22Rv1 (cell line): ENCODE data around the gene NOL4L.

Experiments
- CTCF ChIP-seq: fragments of 450-650 bp; IDR thresholded peaks from 2 replicates; pipeline ENCODE4 v1.5.1; 2017; ENCODE audit warnings: mild to moderate bottlenecking
- ZFX ChIP-seq: fragments of 450-650 bp; IDR thresholded peaks from 2 replicates; pipeline ENCODE4 v1.6.1; 2017; ENCODE audit warnings: antibody characterized with exemption, borderline replicate concordance

- TF ChIP-seq CTCF, result no peak
- no peak for TF ChIP-seq ZFX
These were observed 2.2 kb downstream of the NOL4L start for GRCh38 chr20:32582659-32583580.
